Activated B cell treated with CpG ODN at 0.5 μM for 24 hours (primary cell): ENCODE results near the gene CCDC3. TPM values are rescaled to one million over a fixed set of nuclear protein-coding genes. Genes with fewer than 3 reads are reported as not detected.

ENCODE experiments used
- ATAC-seq: fragments of 200-7000 bp; cut with Tn5 transposase; one replicate; pipeline ENCODE4 v1.10.0; 2021; ENCODE audit warnings: low read depth, mild to moderate bottlenecking, moderate library complexity
- CTCF ChIA-PET: fragments of 350-600 bp; sonication (Branson Sonifier 250); formaldehyde crosslinking; loops from one replicate; lab custom pipeline; 2021; ENCODE audit warnings: antibody characterized with exemption; lab: Charles Lee
- POLR2A ChIA-PET: fragments of 350-600 bp; sonication (Branson Sonifier 250); formaldehyde crosslinking; loops from one replicate; lab custom pipeline; 2021; ENCODE audit warnings: antibody characterized with exemption; lab: Charles Lee
- DNase-seq: peaks from one replicate; pipeline ENCODE4 v3.0.0; 2022
- H3K27ac Mint-ChIP-seq: one replicate; pipeline ENCODE4 v1.8.0; 2020; ENCODE audit warnings: mixed read lengths
- H3K27me3 Mint-ChIP-seq: one replicate; pipeline ENCODE4 v1.8.0; 2021; ENCODE audit warnings: mixed read lengths
- H3K36me3 Mint-ChIP-seq: one replicate; pipeline ENCODE4 v1.8.0; 2021; ENCODE audit warnings: low read depth, mixed read lengths
- H3K4me1 Mint-ChIP-seq: one replicate; pipeline ENCODE4 v1.8.0; 2021; ENCODE audit warnings: mixed read lengths
- H3K4me3 Mint-ChIP-seq: one replicate; pipeline ENCODE4 v1.8.0; 2020; ENCODE audit warnings: mild to moderate bottlenecking, mixed read lengths
- H3K9me3 Mint-ChIP-seq: one replicate; pipeline ENCODE4 v1.8.0; 2020; ENCODE audit warnings: mixed read lengths
- CTCF ChIP-seq: fragments of 200-600 bp; IDR thresholded peaks from one replicate; pipeline ENCODE4 v1.8.0; 2022; ENCODE audit warnings: antibody characterized with exemption, mild to moderate bottlenecking
- intact Hi-C: fragments of 100-400 bp; cut with micrococcal nuclease; formaldehyde crosslinking; loops from one replicate; pipeline ENCODE4 v1.15.1; 2024
- total RNA-seq: library from RNA; stranded (reverse); gene quantifications from 2 replicates; pipeline ENCODE4 v1.2.3, GENCODE V29; 2022

The CCDC3 gene
- total RNA-seq, 1 donor from 2014 or later, result 0.07 TPM

- Mint-ChIP-seq H3K27ac (no peak overlapping the region), H3K4me1 (no peaks in the 10 kb centered on the region), H3K4me3 (no peak overlapping the region), H3K36me3 (peaks cover 2% of the 10 kb centered on the region), H3K27me3 (peaks cover 4% of the 10 kb centered on the region), H3K9me3 (peaks cover 5% of the 10 kb centered on the region)
- ATAC-seq, result no peak
- ChIA-PET CTCF (no interaction called here), POLR2A (no interaction called here)
- DNase-seq, result no peak
- intact Hi-C loops, result no loop called here
- no peak for TF ChIP-seq CTCF
These were observed 16.7 kb upstream of the CCDC3 start for GRCh38 chr10:13018171-13018570.

DNA sequence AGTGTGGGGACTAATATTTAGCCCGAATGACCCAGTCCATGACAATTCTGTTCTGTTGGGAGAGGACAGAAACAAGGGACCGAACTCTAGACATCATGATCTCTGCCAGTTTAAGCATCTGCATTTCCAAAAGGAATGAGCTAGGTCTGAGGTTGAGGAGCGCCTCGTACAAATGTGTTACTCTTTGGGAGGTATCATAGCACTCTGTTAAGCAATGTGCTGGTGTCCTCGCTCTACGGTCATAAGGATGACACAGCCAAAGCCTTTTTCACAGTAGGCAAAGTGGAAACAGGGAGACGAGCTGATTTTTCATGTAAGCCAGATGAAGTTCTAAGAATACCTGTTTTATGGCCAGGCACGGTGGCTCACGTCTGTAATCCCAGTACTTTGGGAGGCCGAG is 15.4 kb upstream of the CCDC3 start:
- ChIA-PET CTCF (no interaction called here), POLR2A (no interaction called here)
- no peaks in the 10 kb centered on the region for H3K9me3 Mint-ChIP-seq
- no peak for TF ChIP-seq CTCF
- DNase-seq (no peak), ATAC-seq (no peak)
- H3K27me3 Mint-ChIP-seq, result peaks cover 3% of the 10 kb centered on the region
- H3K27ac Mint-ChIP-seq, result no peak overlapping the region
- no peaks in the 10 kb centered on the region for H3K4me1 Mint-ChIP-seq
- no peaks in the 10 kb centered on the region for H3K36me3 Mint-ChIP-seq
- no peak overlapping the region for H3K4me3 Mint-ChIP-seq
- intact Hi-C loops, result no loop called here

DNA sequence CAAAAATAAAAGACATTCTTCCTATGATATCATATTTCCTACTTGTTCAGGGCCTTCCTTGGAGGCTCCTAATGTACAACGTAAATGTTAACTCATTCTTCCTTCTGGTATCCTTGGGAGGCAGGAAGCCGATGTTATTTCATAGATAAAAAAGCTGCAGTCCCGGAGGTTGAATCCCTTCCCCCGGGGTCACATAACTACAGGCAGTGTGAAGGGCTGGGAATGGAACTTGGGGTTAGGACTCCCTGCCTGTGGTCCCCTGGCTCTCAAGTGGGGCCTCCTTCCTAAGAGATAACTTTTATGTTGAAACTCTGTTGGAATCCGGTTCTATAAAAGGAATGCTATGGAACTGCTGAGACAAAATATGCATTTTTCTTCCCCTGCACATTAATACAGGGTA is 14.9 kb upstream of the CCDC3 start:
- no peak for TF ChIP-seq CTCF
- no peak for DNase-seq
- intact Hi-C loops, result no loop called here
- CTCF ChIA-PET, result no interaction called here
- H3K4me1 Mint-ChIP-seq, result no peaks in the 10 kb centered on the region
- H3K27ac Mint-ChIP-seq, result no peak overlapping the region
- no peaks in the 10 kb centered on the region for H3K36me3 Mint-ChIP-seq
- H3K27me3 Mint-ChIP-seq, result peaks cover 4% of the 10 kb centered on the region
- ATAC-seq, result no peak
- H3K4me3 Mint-ChIP-seq, result no peak overlapping the region
- no peaks in the 10 kb centered on the region for H3K9me3 Mint-ChIP-seq
- POLR2A ChIA-PET, result interaction anchor here (0.6 kb wide), 1 partner anchor 29 kb away, joined by 5 read pairs; no protein-coding TSS in a partner anchor

DNA sequence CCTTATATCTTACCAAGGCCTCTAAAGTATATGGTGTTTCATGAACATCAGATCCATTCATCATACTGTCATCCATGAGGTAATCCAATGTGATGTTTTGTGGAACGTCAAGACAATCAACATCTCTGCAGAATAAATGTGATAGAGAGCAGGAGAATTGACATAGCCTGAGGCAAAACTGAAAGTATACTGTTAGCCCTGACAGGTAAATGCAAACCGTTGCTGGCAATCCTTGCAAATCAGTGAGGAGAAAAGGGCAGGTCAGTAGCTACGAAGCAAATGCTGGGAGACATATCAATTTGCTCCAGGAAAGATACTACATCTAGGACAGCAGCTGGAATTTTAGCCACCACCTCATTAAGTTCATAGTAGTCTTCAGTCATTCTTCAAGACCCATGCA is 4.5 kb upstream of the CCDC3 start:
- CTCF ChIA-PET, result no interaction called here
- POLR2A ChIA-PET, result no interaction called here
- ATAC-seq, result no peak
- Mint-ChIP-seq H3K9me3 (no peaks in the 10 kb centered on the region), H3K36me3 (no peaks in the 10 kb centered on the region), H3K27me3 (peaks cover 41% of the 10 kb centered on the region), H3K4me3 (no peak overlapping the region), H3K4me1 (peaks cover 1% of the 10 kb centered on the region), H3K27ac (no peak overlapping the region)
- TF ChIP-seq CTCF, result no peak
- intact Hi-C loops, result no loop called here
- DNase-seq, result no peak

DNA sequence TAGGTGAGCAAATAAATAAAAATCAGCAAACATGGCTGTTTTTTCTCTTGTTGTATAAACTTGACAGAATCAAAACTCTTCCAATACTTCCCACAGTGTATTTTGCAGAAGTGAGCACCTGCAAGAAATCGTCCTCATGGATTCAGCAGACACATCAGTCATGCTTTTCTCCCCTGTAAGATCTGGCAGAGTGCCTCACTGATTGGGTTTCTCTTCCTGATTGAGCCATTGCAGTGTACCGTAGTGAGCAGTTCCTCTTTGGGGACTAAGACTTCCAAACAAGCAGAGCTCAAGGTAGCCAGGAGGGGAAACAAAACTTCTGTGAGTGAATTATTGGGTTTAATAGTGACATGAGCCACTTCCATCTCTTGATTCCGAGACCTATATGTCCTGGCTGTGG is 2.2 kb upstream of the CCDC3 start:
- ATAC-seq, result no peak
- no peak overlapping the region for H3K4me3 Mint-ChIP-seq

More for the DNA sequence above, 2.2 kb upstream of the CCDC3 start:
- Mint-ChIP-seq H3K27me3 (peaks cover 52% of the 10 kb centered on the region), H3K4me1 (peaks cover 6% of the 10 kb centered on the region), H3K27ac (no peak overlapping the region), H3K9me3 (no peaks in the 10 kb centered on the region), H3K36me3 (no peaks in the 10 kb centered on the region)
- intact Hi-C loops, result no loop called here
- DNase-seq, result no peak
- TF ChIP-seq CTCF, result no peak
- CTCF ChIA-PET, result no interaction called here
- POLR2A ChIA-PET, result no interaction called here
